Lung (tissue), 13 donors: ENCODE results near the gene BPTF. TPM values are rescaled to one million over a fixed set of nuclear protein-coding genes. Genes with fewer than 3 reads are reported as not detected.
"Not testable (repeated sequence)": the region's sequence is repeated elsewhere in the genome, so short reads cannot be mapped to it uniquely, and the experiment has no call there.

Experiments used
- ATAC-seq: fragments of 200-7000 bp; cut with Tn5 transposase; one replicate; pipeline ENCODE4 v1.9.1; 2020; ENCODE audit warnings: moderate number of reproducible peaks; ENCODE audit not compliant: insufficient read depth, low FRiP score
- DNase-seq, 3 donors: peaks; one replicate each; pipeline ENCODE4 v3.0.0-alpha.2; 2013 to 2017
- H3K27ac ChIP-seq, 2 donors: one replicate each; pipeline ENCODE4 v1.5.1; 2013; ENCODE audit warnings: mild to moderate bottlenecking in 2 of 2, moderate library complexity in 2 of 2, control low read depth in 1 of 2, inconsistent platforms in 1 of 2, low read depth in 1 of 2, low read length in 1 of 2
- H3K27me3 ChIP-seq, 3 donors: one replicate each; pipeline ENCODE4 v1.5.1; 2013; ENCODE audit warnings: low read length in 2 of 3; ENCODE audit not compliant: control insufficient read depth in 3 of 3, insufficient read depth in 3 of 3
- H3K36me3 ChIP-seq, 4 donors: one replicate each; pipeline ENCODE4 v1.5.1; 2013; ENCODE audit warnings: low read length in 4 of 4, mild to moderate bottlenecking in 1 of 4, moderate library complexity in 1 of 4; ENCODE audit not compliant: control insufficient read depth in 4 of 4, insufficient read depth in 4 of 4
- H3K4me1 ChIP-seq, 5 donors: one replicate each; pipeline ENCODE4 v1.5.1; 2013; ENCODE audit warnings: low read length in 5 of 5, mild to moderate bottlenecking in 2 of 5, moderate library complexity in 1 of 5; ENCODE audit not compliant: control insufficient read depth in 5 of 5, insufficient read depth in 5 of 5
- H3K4me3 ChIP-seq: one replicate; pipeline ENCODE4 v1.5.1; 2013; ENCODE audit warnings: mild to moderate bottlenecking, control low read depth, moderate library complexity
- H3K9ac ChIP-seq, 2 donors: one replicate each; pipeline ENCODE4 v1.5.1; 2013; ENCODE audit warnings: low read length in 2 of 2, control low read depth in 1 of 2; ENCODE audit not compliant: insufficient read depth in 1 of 2
- H3K9me3 ChIP-seq, 4 donors: one replicate each; pipeline ENCODE4 v1.5.1; 2013; ENCODE audit warnings: low read length in 3 of 4, mild to moderate bottlenecking in 1 of 4, moderate library complexity in 1 of 4; ENCODE audit not compliant: control insufficient read depth in 4 of 4, insufficient read depth in 3 of 4
- CTCF ChIP-seq: IDR thresholded peaks from 2 replicates; pipeline ENCODE4 v1.5.1; 2012; ENCODE audit warnings: mild to moderate bottlenecking; ENCODE audit errors: control extremely low read depth, extremely low read depth
- WGBS, 2 donors: extraction: QIAGEN DNeasy Blood & Tissue Kit; methylation state at CpG; one replicate each; pipeline ENCODE4 v1.1.7; 2013; 5-methylcytosine and 5-hydroxymethylcytosine counted together
- polyA plus RNA-seq, 2 donors: library from polyadenylated mRNA; stranded (reverse); fragments of 200-250 nt; gene quantifications; one replicate each; pipeline ENCODE4 v1.2.1, GENCODE V29; 2013
- small RNA-seq: library from RNA; depleted of rRNA; stranded (forward); fragments of <200 nt; gene quantifications from one replicate; pipeline ENCODE3, GENCODE V24; 2014; ENCODE audit warnings: low replicate concordance
- total RNA-seq, 2 donors: library from RNA; depleted of rRNA in 1 of 2; stranded (reverse); fragments of >200 nt in 1 of 2; gene quantifications; one replicate each; pipeline ENCODE4 v1.2.1, GENCODE V29; 2014 to 2021
- donor health status: control.
- donor health status: control.
- donor health status: Bipolar disorder and iron deficiency.
- donor health status: healthy.
- donor health status: DM: yes; HTN: yes; CAD: no.

Gene BPTF
- total and polyA plus RNA-seq, 4 donors = 12.2 to 179 (median 47.4) TPM

- Histone ChIP-seq H3K4me1 (no peaks in the 10 kb centered on the region), H3K4me3 (no peak overlapping the region), H3K27me3 (no peaks in the 10 kb centered on the region), H3K27ac (no peak overlapping the region), H3K9me3 (no peaks in the 10 kb centered on the region), H3K9ac (no peak overlapping the region), H3K36me3 (no peaks in the 10 kb centered on the region)
- no peak for TF ChIP-seq CTCF
- WGBS, 2 donors = 92 to 95% methylated on average over 8 of the region's 8 CpGs
- ATAC-seq (no peak), DNase-seq (no peak)
Observed at GRCh38 chr17:68021963-68022362, 196.7 kb downstream of the BPTF start.

GRCh38 chr17:68022547-68022946 lies 197.2 kb downstream of the BPTF start:
- H3K9me3 ChIP-seq, H3K9ac ChIP-seq, H3K4me3 ChIP-seq, ATAC-seq, H3K4me1 ChIP-seq, H3K27me3 ChIP-seq, H3K36me3 ChIP-seq, H3K27ac ChIP-seq, DNase-seq: not testable (repeated sequence)
- WGBS, 2 donors = 96% methylated on average over 15 of the region's 15 CpGs

GRCh38 chr17:68029512-68030215 lies 204.4 kb downstream of the BPTF start:
- no peak for ATAC-seq
- no peaks in the 10 kb centered on the region for H3K36me3 ChIP-seq

More at GRCh38 chr17:68029512-68030215, 204.4 kb downstream of the BPTF start:
- DNase-seq = no peak
- no peak overlapping the region for H3K27ac ChIP-seq
- H3K9me3 ChIP-seq = no peaks in the 10 kb centered on the region
- no peak for TF ChIP-seq CTCF
- 68 to 78% methylated on average over 8 of the region's 8 CpGs for WGBS, 2 donors
- no peak overlapping the region for H3K4me3 ChIP-seq
- no peaks in the 10 kb centered on the region for H3K27me3 ChIP-seq
- peaks cover 0 to 8% (median 0%) of the 10 kb centered on the region in 5 donors for H3K4me1 ChIP-seq
- no peak overlapping the region for H3K9ac ChIP-seq

Small RNA genes within 50 kb of the gene (small RNA-seq; reads per million reads assigned to genes)
- not detected for gene RN7SL622P

Other genes starting within 250 kb of the BPTF start
- gene NOL11, start 107.6 kb upstream of the BPTF start, total RNA-seq = 10 to 100 TPM; 29.0 to 46.6 TPM
- gene NOL11, start 107.6 kb upstream of the BPTF start, polyA plus RNA-seq = 10 to 100 TPM; 18.4 to 46.9 TPM
- 10 to 100 TPM; 11.2 to 11.6 TPM for gene C17orf58, start 171.0 kb downstream of the BPTF start, total RNA-seq
- gene C17orf58, start 171.0 kb downstream of the BPTF start, polyA plus RNA-seq = 10 to 100 TPM in 1 of 2 donors, 1 to 10 TPM in 1; 7.0 to 11.0 TPM
- 10 to 100 TPM; 17.5 to 20.2 TPM for gene KPNA2, start 210.2 kb downstream of the BPTF start, total RNA-seq
- 10 to 100 TPM; 16.1 to 24.4 TPM for gene KPNA2, start 210.2 kb downstream of the BPTF start, polyA plus RNA-seq